Natural killer cell (primary cell): ENCODE measurements around the gene SHCBP1L. TPM values are rescaled to one million over a fixed set of nuclear protein-coding genes. Genes with fewer than 3 reads are reported as not detected.

ENCODE experiments used
- ATAC-seq, 3 donors: fragments of 150-1000 bp in 2 of 3; fragments of 200-7000 bp in 1 of 3; cut with Tn5 transposase; 1 replicate in 1 of 3; 2 replicates in 2 of 3; pipeline ENCODE4 v1.10.0; 2021; ENCODE audit warnings: mild to moderate bottlenecking in 2 of 3, moderate library complexity in 2 of 3
- DNase-seq, 2 donors: peaks; one replicate each; pipeline versions ENCODE4 v3.0.0 to v3.0.0-alpha.2; 2013 to 2021; ENCODE audit warnings: mixed read lengths in 1 of 2
- H3K27ac ChIP-seq: one replicate; pipeline ENCODE4 v1.5.1; 2013; ENCODE audit warnings: mild to moderate bottlenecking, low read length
- H3K27me3 ChIP-seq: one replicate; pipeline ENCODE4 v1.6.1; 2013; ENCODE audit warnings: low read length; ENCODE audit not compliant: control insufficient read depth, insufficient read depth
- H3K36me3 ChIP-seq: one replicate; pipeline ENCODE4 v1.6.1; 2013; ENCODE audit warnings: low read length; ENCODE audit not compliant: control insufficient read depth, insufficient read depth
- H3K4me1 ChIP-seq: one replicate; pipeline ENCODE4 v1.6.1; 2013; ENCODE audit warnings: low read length; ENCODE audit not compliant: control insufficient read depth, insufficient read depth
- H3K4me3 ChIP-seq: one replicate; pipeline ENCODE4 v1.5.1; 2013; ENCODE audit warnings: low read length
- H3K9me3 ChIP-seq: one replicate; pipeline ENCODE4 v1.6.1; 2013; ENCODE audit warnings: low read length; ENCODE audit not compliant: control insufficient read depth, insufficient read depth
- H3K27ac Mint-ChIP-seq, 2 donors: one replicate each; pipeline ENCODE4 v1.8.0; 2022; ENCODE audit warnings: mild to moderate bottlenecking in 2 of 2, mixed read lengths in 2 of 2, moderate library complexity in 1 of 2
- H3K27me3 Mint-ChIP-seq, 2 donors: one replicate each; pipeline ENCODE4 v1.8.0; 2022; ENCODE audit warnings: low read depth in 2 of 2, mixed read lengths in 2 of 2
- H3K36me3 Mint-ChIP-seq: one replicate; pipeline ENCODE4 v1.8.0; 2022; ENCODE audit warnings: mixed read lengths
- H3K4me1 Mint-ChIP-seq, 2 donors: one replicate each; pipeline ENCODE4 v1.8.0; 2022; ENCODE audit warnings: mixed read lengths in 2 of 2
- H3K4me3 Mint-ChIP-seq: one replicate; pipeline ENCODE4 v1.8.0; 2022; ENCODE audit warnings: mild to moderate bottlenecking, moderate library complexity, mixed read lengths
- H3K9me3 Mint-ChIP-seq, 2 donors: one replicate each; pipeline ENCODE4 v1.8.0; 2022; ENCODE audit warnings: mixed read lengths in 2 of 2
- CTCF ChIP-seq: fragments of 200-600 bp; IDR thresholded peaks from one replicate; pipeline ENCODE4 v1.8.0; 2022; ENCODE audit warnings: antibody characterized with exemption
- WGBS: methylation state at CpG from one replicate; pipeline ENCODE4 v1.1.7; 2013; ENCODE audit warnings: missing lambda C conversion rate; ENCODE audit not compliant: insufficient coverage; 5-methylcytosine and 5-hydroxymethylcytosine counted together
- intact Hi-C: fragments of 100-400 bp; cut with micrococcal nuclease; formaldehyde crosslinking; loops from one replicate; pipeline ENCODE4 v1.14.2; 2022
- total RNA-seq, 4 donors: library from RNA; stranded (reverse); fragments of 120-200 nt in 1 of 4; gene quantifications; one replicate each; pipeline versions ENCODE4 v1.2.3 to v1.2.4, GENCODE V29; 2013 to 2022

The SHCBP1L gene
- total RNA-seq, 3 donors from 2014 or later (not counting 1 experiment from before 2014, with no cell fraction given): not detected

- Histone ChIP-seq H3K27me3 (peaks cover 3% of the 10 kb centered on the region), H3K9me3 (no peaks in the 10 kb centered on the region), H3K27ac (no peak overlapping the region), H3K4me1 (no peaks in the 10 kb centered on the region), H3K4me3 (no peak overlapping the region), H3K36me3 (no peaks in the 10 kb centered on the region)
- Mint-ChIP-seq H3K4me3 (no peak overlapping the region), H3K27me3 (peaks cover 7 to 12% of the 10 kb centered on the region in 2 donors), H3K9me3 (no peaks in the 10 kb centered on the region), H3K4me1 (no peaks in the 10 kb centered on the region), H3K36me3 (no peaks in the 10 kb centered on the region), H3K27ac (no peak overlapping the region)
- DNase-seq (no peak), ATAC-seq (no peak)
- TF ChIP-seq CTCF: no peak
- intact Hi-C loops: no loop called here
- 80% methylated on average over 3 of the region's 5 CpGs for WGBS
Observed at GRCh38 chr1:182968836-182969734, 16.1 kb upstream of the SHCBP1L start.

- Histone ChIP-seq H3K4me1 (no peaks in the 10 kb centered on the region), H3K27me3 (peaks cover 3% of the 10 kb centered on the region), H3K36me3 (no peaks in the 10 kb centered on the region), H3K4me3 (no peak overlapping the region), H3K9me3 (no peaks in the 10 kb centered on the region), H3K27ac (no peak overlapping the region)
- intact Hi-C loops: no loop called here
- Mint-ChIP-seq H3K36me3 (no peaks in the 10 kb centered on the region), H3K4me1 (no peaks in the 10 kb centered on the region), H3K27me3 (peaks cover 4 to 8% of the 10 kb centered on the region in 2 donors), H3K27ac (no peak overlapping the region), H3K9me3 (no peaks in the 10 kb centered on the region), H3K4me3 (no peak overlapping the region)
- DNase-seq: no peak
- TF ChIP-seq CTCF: no peak
- ATAC-seq: no peak
- 50% methylated on average over 2 of the region's 4 CpGs for WGBS
Observed at GRCh38 chr1:182968151-182968741, 15.3 kb upstream of the SHCBP1L start.

- no peak for TF ChIP-seq CTCF
- peaks cover 3% of the 10 kb centered on the region for H3K27me3 ChIP-seq
- H3K36me3 ChIP-seq: no peaks in the 10 kb centered on the region
- Mint-ChIP-seq H3K27ac (no peak overlapping the region), H3K9me3 (no peaks in the 10 kb centered on the region), H3K4me3 (no peak overlapping the region), H3K36me3 (no peaks in the 10 kb centered on the region), H3K27me3 (peaks cover 0 to 4% of the 10 kb centered on the region in 2 donors), H3K4me1 (no peaks in the 10 kb centered on the region)
- ATAC-seq: no peak
- intact Hi-C loops: no loop called here
- no peak overlapping the region for H3K27ac ChIP-seq
- no peaks in the 10 kb centered on the region for H3K4me1 ChIP-seq
- no peak for DNase-seq
- H3K9me3 ChIP-seq: no peaks in the 10 kb centered on the region
- WGBS: 87% methylated on average over 1 of the region's 1 CpG
- no peak overlapping the region for H3K4me3 ChIP-seq
Observed at GRCh38 chr1:182965861-182966260, 12.9 kb upstream of the SHCBP1L start.
